Measurements from ENCODE around the gene RASGRP4.

GRCh38 chr19:38443458-38443999 lies 17.5 kb upstream of the RASGRP4 start:
- TF ChIP-seq, protein P1, sequence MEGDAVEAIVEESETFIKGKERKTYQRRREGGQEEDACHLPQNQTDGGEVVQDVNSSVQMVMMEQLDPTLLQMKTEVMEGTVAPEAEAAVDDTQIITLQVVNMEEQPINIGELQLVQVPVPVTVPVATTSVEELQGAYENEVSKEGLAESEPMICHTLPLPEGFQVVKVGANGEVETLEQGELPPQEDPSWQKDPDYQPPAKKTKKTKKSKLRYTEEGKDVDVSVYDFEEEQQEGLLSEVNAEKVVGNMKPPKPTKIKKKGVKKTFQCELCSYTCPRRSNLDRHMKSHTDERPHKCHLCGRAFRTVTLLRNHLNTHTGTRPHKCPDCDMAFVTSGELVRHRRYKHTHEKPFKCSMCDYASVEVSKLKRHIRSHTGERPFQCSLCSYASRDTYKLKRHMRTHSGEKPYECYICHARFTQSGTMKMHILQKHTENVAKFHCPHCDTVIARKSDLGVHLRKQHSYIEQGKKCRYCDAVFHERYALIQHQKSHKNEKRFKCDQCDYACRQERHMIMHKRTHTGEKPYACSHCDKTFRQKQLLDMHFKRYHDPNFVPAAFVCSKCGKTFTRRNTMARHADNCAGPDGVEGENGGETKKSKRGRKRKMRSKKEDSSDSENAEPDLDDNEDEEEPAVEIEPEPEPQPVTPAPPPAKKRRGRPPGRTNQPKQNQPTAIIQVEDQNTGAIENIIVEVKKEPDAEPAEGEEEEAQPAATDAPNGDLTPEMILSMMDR (IDR thresholded peaks at IDR 0.05) = no peak
- TF ChIP-seq POLR2A (IDR thresholded peaks at IDR 0.05; ENCODE audit: low read depth) (no peak), POLR2AphosphoS5 (IDR thresholded peaks at IDR 0.05) (no peak), EP300 (IDR thresholded peaks at IDR 0.05) (no peak)

All from esophagus muscularis mucosa (tissue), 4 donors.